HG03280 (cell line): ENCODE results near the gene RELCH.

Source experiments
- ATAC-seq: cut with Tn5 transposase; IDR thresholded peaks from one replicate; pipeline ENCODE4 v1.9.1; 2021; ENCODE audit warnings: mild to moderate bottlenecking, moderate library complexity; ENCODE audit not compliant: unreplicated experiment

RELCH gene

DNA sequence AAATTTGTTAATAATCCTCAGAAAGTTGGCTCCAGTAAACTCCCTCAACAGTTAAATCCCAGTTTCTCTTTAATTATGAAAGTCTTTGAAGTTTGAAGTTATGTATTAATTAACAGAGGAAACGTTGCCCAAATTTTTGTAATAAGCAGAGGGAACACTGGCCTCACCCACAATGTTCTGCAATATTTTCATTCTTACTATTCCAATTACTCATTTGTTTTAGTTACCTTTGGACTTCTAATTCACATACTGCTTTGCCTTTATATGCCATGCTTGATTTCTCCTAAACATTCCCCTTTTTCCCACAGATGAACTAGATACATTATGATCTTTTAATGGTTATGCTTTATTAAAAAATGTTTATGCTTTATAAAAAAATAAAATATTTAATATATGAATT is 61.3 kb downstream of the RELCH start:
- ATAC-seq: no peak

GRCh38 chr18:62249478-62250097 is 62.5 kb downstream of the RELCH start:
- ATAC-seq: peak; percentile 77

- no peak for ATAC-seq
These were observed 63.4 kb downstream of the RELCH start for GRCh38 chr18:62250475-62250874.

DNA sequence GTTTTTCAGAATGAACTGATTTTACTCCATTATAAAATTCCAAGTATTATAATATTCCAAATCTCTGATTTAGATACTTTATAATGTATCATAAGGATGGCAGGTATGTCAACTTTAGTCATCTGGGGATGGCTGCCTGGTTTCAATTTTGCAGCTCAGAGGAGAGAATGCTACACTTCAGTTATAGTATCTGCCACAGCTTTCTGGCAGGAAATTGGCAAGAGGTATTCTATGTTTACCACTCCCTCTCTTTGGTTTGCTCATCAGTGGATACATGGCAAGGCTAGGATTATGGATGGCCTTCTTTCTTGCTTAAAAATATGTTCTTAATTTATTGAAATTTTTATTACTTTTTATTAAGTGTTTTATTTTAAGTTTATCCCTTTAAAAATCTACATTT is 71.0 kb downstream of the RELCH start:
- ATAC-seq: no peak

DNA sequence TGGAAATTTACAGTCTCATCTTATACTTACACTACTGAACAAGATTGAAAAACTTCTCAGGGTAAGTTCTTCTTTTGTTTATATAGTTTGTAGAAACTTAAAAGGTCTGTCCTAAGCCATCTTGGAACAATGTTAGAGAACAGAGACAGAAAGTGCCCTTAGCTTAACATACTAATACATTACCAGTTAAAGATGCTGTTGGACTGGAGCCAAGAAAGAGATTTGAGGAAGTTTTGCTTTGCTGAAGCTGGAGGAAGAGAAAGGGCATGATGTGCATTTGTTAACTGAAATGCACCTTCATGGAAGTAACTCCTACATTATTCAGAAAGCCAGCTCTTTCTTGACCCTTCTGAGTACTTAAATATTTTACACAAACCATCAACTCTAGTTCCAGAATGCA is 71.6 kb downstream of the RELCH start:
- no peak for ATAC-seq

DNA sequence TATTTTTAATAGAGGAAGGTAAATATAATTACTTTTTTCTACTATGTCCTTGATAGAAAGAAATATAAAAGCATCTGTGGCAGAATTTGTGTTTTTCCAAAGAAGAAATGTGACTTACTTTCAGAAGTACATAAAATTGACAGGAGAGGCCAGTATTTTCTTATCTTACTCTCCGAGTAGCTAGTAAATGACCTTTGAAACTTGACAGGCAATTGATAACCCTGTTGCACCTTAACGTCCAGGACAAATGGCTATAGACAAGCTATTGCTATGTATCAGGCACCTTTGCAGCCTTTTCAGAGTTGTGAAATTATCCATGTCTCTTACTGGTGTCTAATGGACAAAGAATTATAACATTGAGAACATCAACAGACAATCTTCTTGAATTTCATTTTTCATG is 75.0 kb downstream of the RELCH start:
- ATAC-seq: no peak

GRCh38 chr18:62264984-62265383 is 77.9 kb downstream of the RELCH start:
- ATAC-seq: no peak

- ATAC-seq: peak; percentile 60
These were observed 90.0 kb downstream of the RELCH start for GRCh38 chr18:62277045-62277444.

DNA sequence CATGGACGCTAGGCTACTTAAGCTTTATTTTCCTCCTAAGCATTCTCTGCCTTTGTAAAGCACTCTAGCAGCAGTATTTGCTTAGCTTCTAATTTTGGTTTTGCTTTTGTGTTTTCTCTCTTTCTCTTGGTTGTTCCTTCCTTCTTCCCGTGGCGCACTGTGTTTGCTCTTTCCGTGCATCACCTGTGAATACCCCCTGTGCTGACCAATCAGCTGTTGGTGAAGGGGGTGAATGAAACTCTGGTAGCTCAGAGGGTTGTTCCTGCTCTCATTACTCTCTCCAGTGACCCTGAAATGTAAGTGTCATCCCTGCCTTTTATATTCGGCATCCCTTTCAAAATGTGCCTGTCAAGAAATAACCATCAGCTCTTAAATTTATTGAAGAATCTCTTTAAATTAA is 92.5 kb downstream of the RELCH start:
- no peak for ATAC-seq

GRCh38 chr18:62280058-62280457 is 93.0 kb downstream of the RELCH start:
- no peak for ATAC-seq

DNA sequence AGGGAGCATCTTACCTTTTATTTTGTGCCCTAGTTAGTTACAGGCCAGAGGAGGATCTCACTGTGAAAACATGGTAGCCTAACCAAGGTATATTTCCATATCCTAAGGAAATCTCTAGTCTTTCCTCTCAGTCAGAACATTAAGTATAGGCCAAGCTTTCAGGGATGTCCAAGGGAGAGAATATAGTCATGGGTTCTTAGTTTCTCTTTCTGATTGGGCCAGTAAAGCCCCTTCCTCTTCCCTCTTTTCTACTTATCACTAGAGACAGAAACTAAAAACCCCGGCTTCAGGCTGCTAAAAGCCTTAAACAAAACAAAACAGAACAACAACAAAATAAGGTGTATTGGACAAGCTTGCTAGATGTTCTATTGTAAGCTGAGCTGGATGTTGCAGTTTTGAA is 93.7 kb downstream of the RELCH start:
- no peak for ATAC-seq

DNA sequence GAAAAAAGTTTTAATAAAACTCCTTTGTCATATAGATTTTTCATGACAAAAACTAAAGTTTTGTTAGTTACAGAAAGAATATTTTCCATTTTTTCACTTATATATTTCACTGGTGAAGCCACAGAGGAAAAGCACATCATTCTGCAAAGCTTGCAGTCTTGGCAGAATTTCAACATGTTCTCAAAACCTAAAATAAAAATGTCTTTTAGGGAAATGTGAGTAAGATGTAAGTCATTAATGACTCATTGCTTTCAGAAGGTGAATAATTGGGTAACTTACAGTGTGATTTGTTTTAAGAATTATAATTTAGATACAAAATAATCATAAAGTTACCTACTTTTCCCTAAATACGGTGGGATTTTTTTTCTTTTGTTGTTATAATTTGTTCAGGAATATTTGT is 94.6 kb downstream of the RELCH start:
- no peak for ATAC-seq

DNA sequence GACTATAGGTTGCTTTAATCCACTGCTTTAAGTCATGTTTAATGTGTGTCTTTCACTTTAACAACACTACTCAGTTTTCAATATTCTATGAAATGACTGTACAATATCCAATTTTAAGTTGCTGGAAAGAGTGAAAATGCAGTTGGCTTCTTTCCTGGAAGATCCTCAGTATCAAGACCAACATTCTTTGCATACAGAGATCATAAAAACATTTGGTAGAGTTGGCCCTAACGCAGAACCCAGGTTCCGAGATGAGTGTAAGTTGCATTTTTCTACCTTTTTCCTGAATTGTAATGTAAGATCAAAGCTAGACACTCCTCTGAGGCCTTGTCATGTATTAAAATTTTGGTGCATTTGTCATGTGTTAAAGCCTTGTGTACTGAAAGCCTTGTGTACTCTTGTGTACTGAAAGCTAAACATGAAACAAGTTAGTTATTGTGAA is 95.2 kb downstream of the RELCH start:
- ATAC-seq: no peak

DNA sequence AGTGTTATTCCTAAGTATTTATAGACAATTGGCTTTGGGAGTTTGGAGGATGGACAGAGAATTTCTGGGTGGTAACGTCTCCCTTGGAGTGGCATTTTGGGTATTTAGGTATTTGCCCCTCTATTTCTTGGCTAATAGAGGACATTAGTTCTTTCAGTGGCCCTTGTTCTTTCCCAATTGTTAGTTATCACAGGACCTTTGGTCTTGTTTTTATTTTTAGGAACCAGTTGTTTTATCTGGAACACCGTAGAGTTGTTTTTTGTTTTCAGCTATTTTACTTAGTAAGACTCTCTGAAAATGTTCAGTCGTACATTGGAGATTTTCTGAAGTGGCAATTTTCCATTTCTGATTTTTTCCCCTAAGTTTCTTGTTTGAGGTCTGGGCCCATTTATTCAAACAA is 97.6 kb downstream of the RELCH start:
- no peak for ATAC-seq

DNA sequence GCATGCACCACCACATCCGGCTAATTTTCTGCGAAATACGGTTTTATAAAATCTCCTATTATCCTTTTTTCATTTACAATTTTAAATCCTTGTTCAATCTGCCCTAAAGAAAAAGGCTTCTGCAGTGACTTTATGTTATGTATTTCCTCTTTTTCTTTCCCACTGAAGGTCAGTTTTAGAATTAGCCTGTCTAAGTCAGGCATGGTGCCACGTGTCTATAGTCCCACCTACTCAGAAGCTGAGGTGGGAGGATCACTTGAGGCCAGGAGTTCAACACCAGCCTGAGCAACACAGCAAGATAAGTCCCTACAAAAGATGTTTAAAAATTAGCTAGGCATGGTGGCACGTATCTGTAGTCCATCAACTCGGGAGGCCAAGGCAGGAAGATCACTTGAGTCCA is 98.2 kb downstream of the RELCH start:
- no peak for ATAC-seq

- peak; percentile 15 for ATAC-seq
These were observed 101.0 kb downstream of the RELCH start for GRCh38 chr18:62287781-62288664.

- ATAC-seq: peak; percentile 57
These were observed 101.6 kb downstream of the RELCH start for GRCh38 chr18:62288665-62289008.

DNA sequence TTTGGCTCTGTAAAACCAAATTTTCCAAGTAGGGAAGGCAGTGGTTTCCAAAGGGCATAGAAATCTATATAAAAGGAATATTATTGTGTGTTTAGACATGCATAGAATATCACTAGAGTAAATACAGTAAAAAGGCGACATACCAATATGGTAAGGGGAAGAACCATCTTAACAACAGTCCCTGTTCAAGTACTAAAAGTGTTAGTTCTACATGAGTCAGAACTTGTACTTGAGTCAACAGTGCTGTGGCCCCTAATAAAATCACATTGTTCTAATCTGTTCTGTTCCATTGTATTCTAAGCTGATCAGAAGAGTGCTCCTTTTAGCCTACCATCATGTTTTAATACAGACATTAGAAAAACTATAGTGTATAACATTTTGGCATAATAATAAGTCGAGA is 102.0 kb downstream of the RELCH start:
- no peak for ATAC-seq

- no peak for ATAC-seq
These were observed 107.0 kb downstream of the RELCH start for GRCh38 chr18:62294073-62294472.

- no peak for ATAC-seq
These were observed 113.4 kb downstream of the RELCH start for GRCh38 chr18:62300359-62300963.

DNA sequence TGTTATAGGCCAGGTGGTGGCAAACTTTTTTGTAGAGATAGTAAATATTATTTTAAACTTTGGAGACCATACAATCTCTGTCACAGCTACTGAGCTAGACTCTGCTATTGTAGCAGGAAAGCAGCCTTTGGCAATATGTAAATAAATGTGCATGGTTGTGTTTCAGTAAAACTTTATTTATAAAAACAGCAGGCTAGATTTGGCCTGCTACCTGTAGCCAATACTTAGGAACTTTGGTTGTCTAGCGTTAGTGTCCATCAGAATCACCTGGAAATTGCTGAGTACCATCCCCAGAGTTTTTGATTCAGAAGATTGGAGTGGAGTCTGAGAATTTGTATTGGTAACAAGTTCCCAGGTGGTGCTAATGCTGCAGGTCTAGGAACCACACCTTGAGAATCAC is 114.3 kb downstream of the RELCH start:
- no peak for ATAC-seq

- no peak for ATAC-seq
These were observed 125.8 kb downstream of the RELCH start for GRCh38 chr18:62312851-62313250.
